KBM-7 (cell line): ENCODE data around the gene KCTD5.

Experiments used
- DNase-seq: peaks from one replicate; pipeline ENCODE4 v3.0.0-alpha.2; 2015
- in situ Hi-C: fragments of 300-500 bp; cut with MboI; formaldehyde crosslinking; loops from 2 replicates; pipeline ENCODE4 v1.14.3; 2020; ENCODE audit warnings: low sequenced_read_pairs, low pct_unique_long_range_greater_than_20kb, mixed read lengths

KCTD5 gene

DNA sequence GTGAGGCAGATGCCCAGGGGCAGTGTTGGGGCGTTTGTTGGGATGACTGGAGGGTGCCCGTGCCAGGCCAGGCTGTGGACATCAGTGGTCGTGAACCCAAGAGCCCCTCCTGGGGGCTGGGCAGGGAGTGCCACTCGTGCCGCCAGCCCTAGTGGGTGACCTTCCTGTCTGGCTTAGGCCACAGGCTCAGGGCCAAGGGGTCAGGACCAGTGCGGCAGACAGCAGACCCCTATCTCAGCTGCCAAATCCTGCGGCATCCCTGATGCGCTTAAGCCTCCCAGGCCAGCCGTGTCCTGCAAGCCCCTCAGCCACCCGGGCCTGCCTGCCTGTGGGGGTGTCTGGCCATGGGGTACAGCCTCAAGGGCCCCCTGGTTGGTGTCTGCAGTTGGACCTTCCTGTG lies 23.0 kb downstream of the KCTD5 start:
- in situ Hi-C loops, result no loop called here
- DNase-seq, result no peak

DNA sequence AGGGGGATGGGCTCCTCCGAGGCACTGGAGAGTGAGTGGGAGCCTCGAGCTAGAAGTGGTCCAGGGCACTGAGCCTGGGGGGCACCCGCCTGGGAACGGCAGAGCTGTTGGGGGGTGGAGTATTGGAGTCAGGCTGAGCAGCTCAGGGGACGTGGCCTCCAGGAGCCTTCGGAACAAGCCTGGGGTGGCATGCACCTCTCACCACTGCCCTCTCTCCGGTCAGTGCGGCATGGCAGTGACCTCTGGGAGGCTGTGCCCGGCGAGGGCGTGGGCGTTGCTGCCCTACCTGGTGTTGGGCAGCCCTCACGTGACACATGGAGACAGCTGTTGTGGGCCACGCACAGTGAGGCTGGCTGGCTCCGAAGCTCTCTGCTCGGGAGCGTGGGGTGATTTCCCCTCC lies 23.8 kb downstream of the KCTD5 start:
- in situ Hi-C loops, result no loop called here
- no peak for DNase-seq

DNA sequence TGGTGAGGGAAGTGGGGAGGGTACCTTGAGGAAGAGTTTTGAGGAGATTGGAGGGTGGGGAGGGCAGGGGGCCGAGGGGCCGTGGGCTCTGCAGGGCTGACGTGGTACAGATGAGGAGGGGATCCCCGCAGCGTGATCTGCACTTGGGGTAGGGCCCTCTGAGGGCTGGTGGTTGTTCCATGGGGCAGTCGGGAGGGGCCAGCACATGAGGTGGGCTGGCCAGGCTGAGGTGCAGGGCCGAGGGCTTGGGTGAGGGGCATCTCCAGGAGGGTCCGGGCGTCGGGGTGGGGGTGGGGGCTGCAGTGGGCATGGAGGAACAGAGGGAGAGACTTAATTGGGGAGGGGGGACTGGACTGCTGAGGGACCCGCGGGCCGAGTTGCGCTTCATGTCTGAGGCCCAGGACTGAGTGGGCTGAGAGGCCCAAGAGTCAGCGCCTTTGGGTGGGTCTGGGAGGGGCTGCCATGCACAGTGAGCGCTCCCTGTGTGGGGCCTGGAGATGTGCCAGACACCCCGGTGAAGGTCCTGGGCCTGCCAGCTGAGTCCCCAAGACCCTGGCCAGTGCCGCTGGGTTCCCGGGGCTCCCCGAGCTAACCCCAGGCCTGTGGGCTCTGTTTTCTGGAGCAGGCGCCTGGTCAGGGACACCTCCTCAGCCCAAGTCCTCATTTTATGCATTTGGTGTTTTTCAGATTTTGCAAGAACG lies 24.4 kb downstream of the KCTD5 start:
- in situ Hi-C loops, result no loop called here

DNA sequence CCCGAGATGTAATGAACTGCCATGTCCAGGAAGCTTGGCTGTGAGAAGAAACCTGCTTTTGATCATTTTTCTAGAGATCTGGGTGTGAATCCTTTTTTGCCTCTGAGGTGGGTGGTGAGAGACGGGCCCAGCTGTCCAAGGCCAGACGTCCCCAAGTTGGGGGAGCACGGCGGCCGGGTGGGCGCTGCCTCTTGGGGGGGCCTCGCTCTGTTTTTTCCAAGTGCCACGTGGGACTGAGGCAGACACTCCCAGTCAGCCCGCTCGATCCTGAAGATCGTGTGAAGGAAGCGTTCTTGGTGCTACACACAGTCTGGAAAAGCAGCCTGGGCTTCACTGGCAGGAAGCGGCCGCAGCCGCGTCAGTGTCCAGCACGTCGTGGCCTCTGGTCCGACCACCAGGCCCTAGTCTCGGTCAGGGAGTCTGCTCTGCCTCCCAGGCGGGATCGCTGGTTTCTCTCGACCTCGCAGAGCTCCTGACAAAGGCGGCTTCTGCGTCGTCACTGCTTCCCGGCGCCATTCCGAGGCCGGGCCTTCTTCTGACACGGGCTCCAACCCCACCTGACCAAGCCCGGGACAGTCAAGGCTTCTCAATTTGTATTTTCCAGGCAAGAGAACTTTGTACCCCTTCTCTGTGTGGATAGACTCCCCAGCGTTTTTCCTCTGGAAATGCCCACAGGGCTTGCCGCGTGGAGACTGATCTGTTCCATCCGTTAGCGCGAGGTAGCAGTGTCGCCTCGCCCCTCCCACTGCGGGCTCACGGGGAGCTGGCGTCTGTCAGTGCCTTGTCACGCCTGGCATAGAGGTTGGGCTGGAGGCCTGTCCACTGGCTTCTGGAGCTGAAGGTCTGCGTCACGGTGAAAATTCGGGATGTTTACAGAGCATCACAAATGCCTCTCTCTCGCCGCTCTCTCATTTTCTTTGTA lies 25.3 kb downstream of the KCTD5 start:
- in situ Hi-C loops, result no loop called here
- no peak for DNase-seq

More for the DNA sequence above, 24.4 kb downstream of the KCTD5 start:
- DNase-seq, result no peak

DNA sequence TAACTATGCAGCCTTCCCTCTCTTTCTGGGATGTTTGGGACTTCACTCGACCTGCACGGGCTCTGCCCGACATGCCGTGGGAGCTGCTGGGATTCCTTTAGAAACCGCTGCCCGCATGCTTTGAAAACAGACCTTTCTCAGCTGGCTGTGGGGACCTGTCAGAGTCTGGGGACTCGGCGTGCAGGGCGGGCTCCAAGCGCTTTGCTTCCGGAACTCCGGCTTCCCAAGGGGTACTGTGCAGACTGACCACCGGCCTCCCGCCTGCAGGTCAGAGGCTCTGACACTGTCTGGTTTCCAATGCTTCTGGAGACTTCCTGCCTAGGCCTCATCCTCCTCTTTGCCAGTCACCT lies 25.9 kb downstream of the KCTD5 start:
- in situ Hi-C loops, result no loop called here
- no peak for DNase-seq

DNA sequence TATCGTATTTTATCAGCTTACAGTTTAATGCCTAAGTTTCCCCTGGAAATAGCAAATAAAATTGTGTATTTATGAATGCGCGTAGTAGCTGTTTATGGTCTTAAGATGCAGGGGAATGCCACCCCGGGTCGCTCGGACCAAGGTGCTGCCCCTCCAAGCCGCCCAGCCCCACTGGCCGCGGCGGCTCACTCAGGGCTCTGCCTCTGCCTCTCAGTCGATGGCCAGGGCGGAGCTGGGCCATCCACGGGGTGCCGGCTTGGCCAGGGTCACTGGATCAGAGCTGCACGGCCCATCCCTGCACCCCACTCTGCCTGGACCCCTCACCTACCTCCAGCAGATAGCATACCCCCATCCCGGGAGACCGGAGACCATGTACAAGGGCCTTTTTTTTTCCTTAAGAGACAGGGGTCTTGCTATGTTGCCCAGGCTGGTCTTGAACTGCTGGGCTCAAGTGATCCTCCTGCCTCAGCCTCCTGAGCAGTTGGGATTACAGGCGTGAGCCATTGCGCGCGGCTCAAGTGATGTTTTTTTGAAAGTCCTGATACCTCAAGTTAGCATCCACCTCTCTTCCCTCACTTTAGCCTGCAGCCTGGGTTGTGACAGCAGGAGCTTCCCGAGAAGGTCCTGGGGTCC lies 26.7 kb downstream of the KCTD5 start:
- in situ Hi-C loops, result no loop called here
- DNase-seq, result no peak

DNA sequence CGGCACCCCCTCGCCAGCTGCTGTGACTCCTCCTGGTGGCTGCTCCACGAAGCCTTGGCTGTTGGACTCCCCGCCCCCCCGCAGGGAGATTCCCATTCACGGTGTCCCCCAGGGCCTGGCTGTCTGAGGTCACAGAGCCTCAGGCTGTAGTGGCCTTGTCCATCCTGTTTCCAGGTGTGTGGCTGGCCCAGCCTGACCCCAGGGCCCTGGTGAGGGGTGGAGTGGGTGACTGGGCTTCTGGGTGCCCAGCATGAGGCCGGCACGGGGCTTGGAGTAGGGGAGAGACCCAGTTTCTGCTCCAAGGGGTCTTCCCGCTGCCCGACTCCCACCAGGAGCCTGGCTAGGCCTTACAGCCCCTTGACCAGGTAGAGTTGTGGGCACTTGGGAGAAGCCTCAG lies 27.3 kb downstream of the KCTD5 start:
- in situ Hi-C loops, result no loop called here
- no peak for DNase-seq

DNA sequence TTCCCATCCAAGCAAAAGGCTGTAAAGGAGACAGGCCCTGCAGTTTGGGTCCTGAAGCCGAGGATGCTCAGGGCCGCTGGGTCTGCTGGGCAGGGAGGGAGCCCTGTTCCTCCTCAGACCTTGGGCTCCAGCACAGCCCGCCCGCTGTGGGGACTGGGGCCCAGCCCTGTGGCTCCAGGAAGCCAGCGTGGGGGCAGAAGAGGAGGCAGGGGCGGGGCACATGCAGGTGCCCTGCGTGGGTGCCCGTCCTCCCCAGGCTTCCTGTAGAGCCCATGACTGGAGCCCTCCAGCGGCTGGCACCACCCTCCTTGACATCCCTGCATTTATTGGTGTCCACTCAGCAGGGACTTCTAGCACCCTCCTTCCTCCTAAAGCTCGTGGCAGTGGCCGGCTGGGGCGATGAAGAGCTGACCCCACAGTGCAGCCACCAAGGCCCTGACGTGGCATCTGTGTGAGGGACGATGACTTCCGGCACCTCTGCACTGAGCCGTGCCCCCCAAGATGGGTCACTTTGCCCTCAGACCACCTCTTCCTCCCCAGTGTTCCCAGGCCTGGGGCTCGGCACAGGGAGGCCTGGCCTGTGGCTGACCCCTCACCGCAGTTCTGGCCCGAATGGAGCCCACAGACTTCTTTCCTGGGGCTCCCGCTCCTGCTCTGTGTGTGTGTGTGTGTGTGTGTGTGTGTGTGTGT lies 27.8 kb downstream of the KCTD5 start:
- DNase-seq, result no peak
- in situ Hi-C loops, result no loop called here

DNA sequence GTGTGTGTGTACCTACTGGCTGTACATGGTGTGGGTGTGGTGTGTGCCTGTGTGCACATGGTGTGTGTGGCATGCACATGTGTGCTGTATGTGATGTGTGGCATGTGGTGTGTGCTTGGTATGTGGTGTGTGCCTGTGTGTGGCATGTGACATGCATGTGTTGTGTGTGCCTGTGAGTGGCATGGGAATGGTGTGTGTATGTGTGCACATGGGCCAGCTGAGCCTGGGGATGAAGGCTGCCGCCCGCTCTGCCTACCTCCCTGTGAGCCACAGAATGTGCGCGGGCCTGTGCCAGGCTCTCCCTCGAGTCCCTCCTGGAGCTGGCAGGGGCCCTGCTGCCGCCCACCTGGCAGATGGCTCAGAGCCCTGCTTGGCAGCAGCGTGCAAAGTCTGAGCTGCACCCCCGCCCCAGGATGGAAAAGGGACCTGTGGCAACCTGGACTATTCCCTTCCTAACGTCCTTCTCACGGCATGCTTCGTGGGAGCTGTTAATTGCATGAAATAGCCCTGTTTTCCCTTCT lies 28.4 kb downstream of the KCTD5 start:
- no peak for DNase-seq
- in situ Hi-C loops, result no loop called here

DNA sequence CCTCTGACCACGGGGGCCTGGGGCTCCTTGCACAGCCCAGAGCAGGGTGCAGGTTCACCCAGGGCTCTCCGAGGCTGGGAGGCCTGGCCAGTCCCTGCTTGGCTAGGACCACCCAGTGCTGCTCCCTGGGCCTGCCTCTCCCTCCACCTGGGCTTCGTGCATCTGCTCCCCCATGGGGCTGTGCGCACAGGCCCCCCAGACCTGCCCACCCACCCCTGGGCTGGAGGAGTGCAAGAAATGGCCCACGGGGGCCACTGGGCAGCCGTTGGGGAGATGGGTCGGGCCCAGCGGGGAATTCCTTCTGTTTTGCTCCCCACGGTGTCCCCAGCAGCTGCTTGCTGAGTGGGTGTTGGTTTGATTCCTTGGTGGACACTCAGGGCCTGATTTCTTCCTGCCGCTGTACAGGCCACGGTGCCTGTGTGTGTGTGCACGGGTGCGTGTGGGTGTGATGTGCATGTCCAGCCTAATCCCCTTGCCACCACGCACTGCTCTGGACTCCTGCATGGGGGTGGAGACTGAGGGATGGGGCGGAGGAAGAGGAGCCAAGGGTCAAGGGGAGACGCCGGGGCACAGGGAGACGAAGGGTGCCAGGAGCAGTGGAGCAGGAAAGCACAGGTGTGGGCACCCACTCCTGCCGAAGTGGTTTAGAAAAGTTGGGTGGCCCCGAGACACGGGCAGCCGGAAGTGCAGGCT lies 29.2 kb downstream of the KCTD5 start:
- DNase-seq, result no peak
- in situ Hi-C loops, result no loop called here

DNA sequence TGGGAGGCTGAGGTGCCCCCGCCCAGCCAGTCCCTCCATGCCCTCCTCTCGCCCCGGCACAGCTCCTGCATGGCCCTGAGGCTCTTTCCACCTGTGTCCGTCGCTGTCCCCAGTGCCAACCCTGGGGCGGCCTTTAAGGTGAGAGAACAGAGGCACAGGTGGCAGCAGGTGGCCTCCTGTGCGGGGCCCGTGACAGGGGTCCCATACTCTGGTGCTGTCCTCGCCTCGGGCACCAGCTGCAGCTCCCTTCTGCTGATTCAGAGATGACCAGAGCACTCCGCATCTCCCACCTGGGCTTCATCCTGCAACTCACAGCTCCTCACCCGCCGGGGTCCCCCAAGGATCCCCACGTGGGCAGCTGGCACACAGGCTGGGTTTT lies 29.7 kb downstream of the KCTD5 start:
- DNase-seq, result no peak
- in situ Hi-C loops, result no loop called here

DNA sequence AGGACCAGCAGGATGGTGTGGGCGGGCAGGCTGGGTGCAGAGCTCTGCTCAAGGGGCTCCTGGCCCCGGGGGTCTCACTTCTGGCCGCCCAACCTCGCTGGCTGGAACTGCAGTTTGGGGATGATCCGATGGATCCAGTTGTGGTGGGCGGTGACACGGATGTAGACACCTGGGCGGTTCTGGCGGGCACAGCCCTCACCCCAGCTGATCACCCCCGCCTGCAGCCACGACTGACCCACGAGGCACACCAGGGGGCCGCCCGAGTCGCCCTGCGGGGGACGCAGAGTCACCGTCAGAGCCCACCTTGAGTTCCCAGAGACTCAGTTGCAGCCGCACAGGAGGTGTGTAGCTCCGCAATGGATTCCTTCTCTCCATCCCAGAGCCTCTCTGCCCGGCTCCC lies 30.2 kb downstream of the KCTD5 start:
- in situ Hi-C loops, result no loop called here

DNA sequence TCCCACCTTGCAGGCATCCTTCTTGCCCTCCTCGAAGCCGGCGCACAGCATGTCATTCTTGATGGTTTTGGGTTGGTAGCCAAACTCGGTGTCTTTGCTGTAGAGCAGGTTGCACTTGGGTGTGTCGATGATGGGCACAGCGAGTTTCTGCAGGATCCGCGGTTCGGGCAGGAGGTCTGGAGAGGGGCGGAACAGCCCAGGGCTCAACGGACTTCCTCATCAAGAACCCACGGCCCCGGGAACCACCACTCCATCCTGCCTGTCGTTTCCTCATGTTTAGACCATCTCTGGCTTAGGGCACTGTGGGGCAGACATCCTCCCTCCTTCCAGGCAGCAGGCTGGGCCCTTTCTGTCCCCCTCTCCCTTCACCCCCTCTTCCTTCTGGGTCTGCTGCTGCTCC lies 31.2 kb downstream of the KCTD5 start:
- in situ Hi-C loops, result no loop called here
- DNase-seq, result no peak

More for the DNA sequence above, 30.2 kb downstream of the KCTD5 start:
- no peak for DNase-seq

DNA sequence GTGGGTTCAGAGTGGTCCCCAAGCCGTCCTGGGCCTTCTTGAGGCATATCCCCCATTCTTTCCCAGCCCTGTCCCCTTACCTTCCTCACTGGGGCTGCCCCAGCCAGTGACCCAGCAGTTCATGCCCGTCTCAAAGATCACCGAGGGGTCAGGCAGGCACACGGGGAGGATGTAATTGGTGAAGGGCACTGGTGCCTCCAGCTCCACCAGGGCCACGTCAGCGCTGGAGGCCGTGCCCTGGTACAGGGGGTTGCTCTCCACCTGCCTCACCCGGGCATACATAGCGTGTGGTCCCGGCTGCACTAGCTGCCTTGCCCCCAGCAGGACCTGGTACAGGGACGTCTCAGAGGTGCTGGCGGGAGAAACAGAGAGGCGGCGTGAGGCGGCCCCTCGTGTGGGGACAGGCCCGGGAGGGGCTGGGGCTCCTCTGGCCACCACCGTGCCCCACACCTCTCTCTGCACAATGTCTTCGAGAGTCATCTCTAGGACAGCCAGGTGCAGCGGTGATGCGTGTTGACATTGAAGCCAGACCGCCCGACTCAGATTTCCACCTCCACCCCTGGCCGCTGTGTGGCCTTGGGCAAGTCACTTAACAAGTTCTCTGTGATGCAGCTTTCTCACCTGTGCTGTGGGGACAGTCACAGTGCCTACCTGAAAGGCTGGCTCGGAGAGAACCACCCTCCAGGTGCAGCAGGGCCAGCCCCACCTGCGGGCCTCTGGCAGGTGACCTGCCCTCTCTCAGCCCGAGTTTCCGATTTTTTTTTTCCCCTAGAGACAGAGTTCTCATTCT lies 31.9 kb downstream of the KCTD5 start:
- in situ Hi-C loops, result no loop called here
- DNase-seq, result no peak

DNA sequence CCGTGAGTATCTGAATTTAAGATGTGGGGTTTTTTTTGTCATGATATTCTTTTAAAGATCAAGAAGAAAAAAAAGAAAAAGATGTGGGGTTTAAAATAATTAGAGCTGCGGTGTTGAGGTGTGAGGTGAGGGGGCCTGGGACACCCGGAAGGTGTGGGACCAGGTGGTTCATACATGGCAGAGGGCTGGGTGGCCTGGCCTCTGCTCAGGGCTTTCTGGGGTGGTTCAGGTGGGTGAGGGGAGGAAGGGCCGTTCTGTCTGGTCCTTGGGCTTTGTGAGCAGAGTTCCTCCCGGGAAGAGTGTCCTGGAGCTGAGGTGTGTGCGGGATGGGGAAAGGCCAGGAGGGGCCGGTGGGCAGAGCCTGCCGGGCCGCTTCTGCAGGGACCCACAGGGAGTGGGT lies 32.7 kb downstream of the KCTD5 start:
- DNase-seq, result no peak
- in situ Hi-C loops, result no loop called here

DNA sequence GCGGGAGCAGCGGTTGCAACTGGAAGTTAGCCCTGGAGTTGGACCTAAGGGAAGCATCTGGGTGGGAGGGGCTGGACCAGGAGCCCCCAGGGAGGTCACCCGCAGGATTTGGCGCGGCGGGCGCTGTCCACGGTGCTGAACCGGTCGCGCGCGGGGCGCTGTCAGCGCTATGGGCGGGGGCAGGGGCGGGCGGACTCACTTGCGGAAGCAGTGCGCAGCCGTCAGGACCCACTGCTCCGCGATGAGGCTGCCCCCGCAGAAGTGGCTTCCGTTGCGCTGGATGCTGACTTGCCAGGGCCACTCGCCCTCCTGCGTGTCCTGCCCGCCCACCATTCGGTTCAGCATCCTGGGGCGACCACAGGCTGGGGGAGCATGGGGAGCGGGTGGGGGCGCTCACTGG lies 33.2 kb downstream of the KCTD5 start:
- in situ Hi-C loops, result no loop called here
- peak; percentile 71 for DNase-seq

DNA sequence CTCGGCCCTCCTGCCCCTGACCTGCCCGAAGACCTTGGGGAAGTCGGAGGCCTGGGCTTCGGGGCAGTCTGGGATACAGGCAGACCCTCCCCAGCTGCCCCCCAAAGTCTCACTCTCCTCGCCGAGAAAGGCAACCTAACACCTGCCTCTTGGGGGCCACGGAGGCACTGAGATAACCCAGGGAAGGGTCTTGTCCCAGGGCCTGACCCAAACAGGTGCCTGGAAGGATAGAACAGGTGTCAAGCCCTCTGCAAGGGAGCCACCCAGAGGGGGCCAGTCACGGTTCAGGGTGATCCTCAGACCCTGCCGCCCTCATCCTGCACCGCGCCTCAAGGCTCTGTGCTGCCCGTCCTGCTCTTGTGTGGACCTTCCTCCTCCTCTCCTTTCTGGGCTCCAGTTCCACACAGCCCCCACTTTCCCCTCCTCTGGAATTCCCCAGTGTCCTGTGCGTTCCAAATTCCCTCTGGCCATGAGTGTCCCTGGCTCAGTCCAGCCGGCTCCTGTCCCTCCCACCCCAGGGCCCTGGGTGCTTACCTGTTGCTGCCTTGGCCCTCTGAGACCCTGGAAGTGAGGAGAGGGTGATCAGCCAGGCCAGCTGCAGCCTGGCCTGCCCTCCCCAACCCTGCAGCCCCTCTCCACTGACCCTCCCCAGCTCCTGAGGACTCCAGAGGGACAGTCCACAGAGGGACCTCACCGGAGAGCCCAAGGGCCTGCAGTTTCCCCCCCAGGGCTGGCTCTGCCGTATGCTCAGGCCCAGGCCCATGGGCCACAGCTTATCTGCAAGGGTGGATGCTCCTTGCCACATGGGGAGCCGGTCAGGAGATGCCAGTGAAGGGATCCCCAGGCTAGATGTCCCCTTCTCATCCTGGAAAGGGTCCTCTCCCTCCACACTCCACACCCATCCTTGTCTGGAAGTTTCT lies 33.9 kb downstream of the KCTD5 start:
- in situ Hi-C loops, result no loop called here
- DNase-seq, result no peak
